Non-pigmented ciliary epithelial cell (primary cell): ENCODE results near the gene TMEM272.
A peak's percentile ranks its signal among the peaks of the same experiment; 100 is the strongest.

Source experiments
- DNase-seq: peaks from one replicate; pipeline ENCODE4 v3.0.0-alpha.2; 2010; ENCODE audit warnings: low read depth

The TMEM272 gene

GRCh38 chr13:51844862-51845573 is at the start of gene TMEM272:
TSS of gene TMEM272 (minus strand) at chr13:51845177. CDS start at chr13:51838530, 6,647 bp downstream.
- no peak for DNase-seq

- DNase-seq = no peak
Measured at GRCh38 chr13:51894239-51894638, 49.3 kb upstream of the TMEM272 start.

GRCh38 chr13:51892657-51893056 is 47.7 kb upstream of the TMEM272 start:
- no peak for DNase-seq

GRCh38 chr13:51887468-51887867 is 42.5 kb upstream of the TMEM272 start:
- no peak for DNase-seq

- DNase-seq = no peak
Measured at GRCh38 chr13:51885651-51886050, 40.7 kb upstream of the TMEM272 start.

- DNase-seq = no peak
Measured at GRCh38 chr13:51883226-51883600, 38.2 kb upstream of the TMEM272 start.

GRCh38 chr13:51882570-51883225 is 37.7 kb upstream of the TMEM272 start:
- DNase-seq = no peak

- no peak for DNase-seq
Measured at GRCh38 chr13:51881296-51881695, 36.3 kb upstream of the TMEM272 start.

GRCh38 chr13:51879133-51879532 is 34.2 kb upstream of the TMEM272 start:
- DNase-seq = no peak

- no peak for DNase-seq
Measured at GRCh38 chr13:51874651-51875050, 29.7 kb upstream of the TMEM272 start.

GRCh38 chr13:51873837-51874236 is 28.9 kb upstream of the TMEM272 start:
- DNase-seq = no peak

GRCh38 chr13:51873117-51873798 is 28.3 kb upstream of the TMEM272 start:
- no peak for DNase-seq

GRCh38 chr13:51870616-51871015 is 25.6 kb upstream of the TMEM272 start:
- DNase-seq = no peak

GRCh38 chr13:51869916-51870315 is 24.9 kb upstream of the TMEM272 start:
- no peak for DNase-seq

- DNase-seq = no peak
Measured at GRCh38 chr13:51867062-51867461, 22.1 kb upstream of the TMEM272 start.

- no peak for DNase-seq
Measured at GRCh38 chr13:51865838-51866237, 20.9 kb upstream of the TMEM272 start.

GRCh38 chr13:51862957-51863356 is 18.0 kb upstream of the TMEM272 start:
- no peak for DNase-seq

GRCh38 chr13:51861723-51862300 is 16.8 kb upstream of the TMEM272 start, which contains the start of gene CCDC70:
TSS of gene CCDC70 (plus strand) at chr13:51861969. CDS start at chr13:51865412, 3,443 bp downstream.
- DNase-seq = peak; percentile 32

GRCh38 chr13:51858433-51859247 is 13.7 kb upstream of the TMEM272 start:
- no peak for DNase-seq

GRCh38 chr13:51856998-51857397 is 12.0 kb upstream of the TMEM272 start:
- no peak for DNase-seq

GRCh38 chr13:51856027-51856736 is 11.2 kb upstream of the TMEM272 start:
- no peak for DNase-seq
